H9 (cell line): ENCODE measurements around the gene PCDHAC1. TPM values are rescaled to one million over a fixed set of nuclear protein-coding genes. Genes with fewer than 3 reads are reported as not detected.
A peak's percentile ranks its signal among the peaks of the same experiment; 100 is the strongest.

Experiments used
- DNase-seq: peaks from one replicate; pipeline ENCODE4 v3.0.0-alpha.2; 2017
- H2AFZ ChIP-seq: one replicate; pipeline ENCODE4 v1.6.1; 2013; ENCODE audit warnings: mild to moderate bottlenecking, low read length, control low read depth, moderate library complexity
- H2AK5ac ChIP-seq: 2 replicates; pipeline ENCODE4 v1.6.1; 2013; ENCODE audit warnings: low read length, control low read depth, mixed read lengths; ENCODE audit not compliant: insufficient read length
- H2BK120ac ChIP-seq: one replicate; pipeline ENCODE4 v1.6.1; 2013; ENCODE audit warnings: low read depth, mild to moderate bottlenecking, low read length, control low read depth, inconsistent platforms; ENCODE audit not compliant: poor library complexity, severe bottlenecking
- H2BK12ac ChIP-seq: 2 replicates; pipeline ENCODE4 v1.6.1; 2013; ENCODE audit warnings: low read length, control low read depth, mixed read lengths, low read depth; ENCODE audit not compliant: insufficient read length
- H2BK15ac ChIP-seq: 2 replicates; pipeline ENCODE4 v1.6.1; 2013; ENCODE audit warnings: low read depth, low read length, control low read depth
- H2BK20ac ChIP-seq: one replicate; pipeline ENCODE4 v1.6.1; 2013; ENCODE audit warnings: low read depth, mild to moderate bottlenecking, low read length, control low read depth, inconsistent platforms; ENCODE audit not compliant: poor library complexity, severe bottlenecking
- H2BK5ac ChIP-seq: 2 replicates; pipeline ENCODE4 v1.6.1; 2013; ENCODE audit warnings: low read length, control low read depth, mixed read lengths; ENCODE audit not compliant: insufficient read length
- H3K14ac ChIP-seq: 2 replicates; pipeline ENCODE4 v1.6.1; 2013; ENCODE audit warnings: low read length, control low read depth; ENCODE audit not compliant: insufficient read depth
- H3K18ac ChIP-seq: 2 replicates; pipeline ENCODE4 v1.6.1; 2013; ENCODE audit warnings: low read depth, mild to moderate bottlenecking, mixed read lengths, low read length, control low read depth; ENCODE audit not compliant: insufficient read length
- H3K23ac ChIP-seq: 2 replicates; pipeline ENCODE4 v1.6.1; 2013; ENCODE audit warnings: low read length, control low read depth, mixed read lengths, low read depth; ENCODE audit not compliant: insufficient read length
- H3K23me2 ChIP-seq: 2 replicates; pipeline ENCODE4 v1.6.1; 2013; ENCODE audit warnings: low read depth, mild to moderate bottlenecking, mixed read lengths, low read length, control low read depth; ENCODE audit not compliant: insufficient read length, poor library complexity, severe bottlenecking
- H3K27ac ChIP-seq: 2 replicates; pipeline ENCODE4 v1.5.1; 2013; ENCODE audit warnings: low read length, control low read depth, mixed read lengths, low read depth; ENCODE audit not compliant: insufficient read length
- H3K27me3 ChIP-seq: 2 replicates; pipeline ENCODE4 v1.6.1; 2013; ENCODE audit warnings: low read length, control low read depth, inconsistent platforms; ENCODE audit not compliant: insufficient read depth
- H3K4ac ChIP-seq: 2 replicates; pipeline ENCODE4 v1.6.1; 2013; ENCODE audit warnings: low read depth, mild to moderate bottlenecking, control low read depth, inconsistent platforms, low read length, moderate library complexity
- H3K4me1 ChIP-seq: 2 replicates; pipeline ENCODE4 v1.6.1; 2013; ENCODE audit warnings: low read length, control low read depth, inconsistent platforms; ENCODE audit not compliant: insufficient read depth
- H3K4me2 ChIP-seq: 2 replicates; pipeline ENCODE4 v1.6.1; 2013; ENCODE audit warnings: low read length, control low read depth, mixed read lengths; ENCODE audit not compliant: insufficient read length, insufficient read depth
- H3K56ac ChIP-seq: 2 replicates; pipeline ENCODE4 v1.6.1; 2013; ENCODE audit warnings: low read depth, mild to moderate bottlenecking, mixed read lengths, low read length, control low read depth; ENCODE audit not compliant: insufficient read length
- H3K79me1 ChIP-seq: 2 replicates; pipeline ENCODE4 v1.6.1; 2013; ENCODE audit warnings: low read depth, mild to moderate bottlenecking, moderate library complexity, low read length, control low read depth, inconsistent platforms; ENCODE audit not compliant: insufficient read depth, poor library complexity, severe bottlenecking
- H3K79me2 ChIP-seq: 2 replicates; pipeline ENCODE4 v1.6.1; 2013; ENCODE audit warnings: low read length, control low read depth, inconsistent platforms; ENCODE audit not compliant: insufficient read depth
- H3K9ac ChIP-seq: 2 replicates; pipeline ENCODE4 v1.6.1; 2013; ENCODE audit warnings: low read length, control low read depth, mixed read lengths; ENCODE audit not compliant: insufficient read length; ENCODE audit errors: extremely low read depth
- H3K9me3 ChIP-seq: one replicate; pipeline ENCODE4 v1.6.1; 2013; ENCODE audit warnings: low read depth, low read length, inconsistent platforms; ENCODE audit not compliant: control insufficient read depth
- H3T11ph ChIP-seq: one replicate; pipeline ENCODE4 v1.6.1; 2013; ENCODE audit warnings: mild to moderate bottlenecking, low read length, control low read depth, inconsistent platforms
- H4K20me1 ChIP-seq: one replicate; pipeline ENCODE4 v1.6.1; 2013; ENCODE audit not compliant: control insufficient read depth, insufficient read length, insufficient read depth
- H4K5ac ChIP-seq: 2 replicates; pipeline ENCODE4 v1.6.1; 2013; ENCODE audit warnings: low read depth, mild to moderate bottlenecking, mixed read lengths, low read length, control low read depth; ENCODE audit not compliant: insufficient read length
- H4K8ac ChIP-seq: replicated peaks from 2 replicates; pipeline ENCODE4 v1.6.1; 2013; ENCODE audit warnings: low read length, control low read depth, mixed read lengths, low read depth; ENCODE audit not compliant: insufficient read length
- H4K91ac ChIP-seq: 2 replicates; pipeline ENCODE4 v1.6.1; 2013; ENCODE audit warnings: low read depth, mild to moderate bottlenecking, moderate library complexity, mixed read lengths, low read length, control low read depth; ENCODE audit not compliant: insufficient read length
- H3K27ac Mint-ChIP-seq, 3 experiments: 2 replicates in 2 of 3; 3 replicates in 1 of 3; pipeline ENCODE4 v1.8.0; 2020 to 2021; ENCODE audit warnings: mixed read lengths in 3 of 3, mild to moderate bottlenecking in 1 of 3, moderate library complexity in 1 of 3
- H3K27me3 Mint-ChIP-seq: 2 replicates; pipeline ENCODE4 v1.8.0; 2021; ENCODE audit warnings: low read depth, mild to moderate bottlenecking, moderate library complexity, mixed read lengths
- H3K36me3 Mint-ChIP-seq, 3 experiments: 2 replicates in 2 of 3; 3 replicates in 1 of 3; pipeline ENCODE4 v1.8.0; 2020 to 2021; ENCODE audit warnings: low read depth in 3 of 3, mixed read lengths in 3 of 3; ENCODE audit not compliant: insufficient read depth in 1 of 3
- H3K4me1 Mint-ChIP-seq, 2 experiments: 2 replicates each; pipeline ENCODE4 v1.8.0; 2020; ENCODE audit warnings: mixed read lengths in 2 of 2
- H3K4me3 Mint-ChIP-seq, 2 experiments: 2 replicates in 1 of 2; 3 replicates in 1 of 2; pipeline ENCODE4 v1.8.0; 2020 to 2021; ENCODE audit warnings: mild to moderate bottlenecking in 2 of 2, mixed read lengths in 2 of 2, moderate library complexity in 1 of 2
- H3K9me3 Mint-ChIP-seq, 2 experiments: 2 replicates in 1 of 2; 3 replicates in 1 of 2; pipeline ENCODE4 v1.8.0; 2020; ENCODE audit warnings: mild to moderate bottlenecking in 2 of 2, mixed read lengths in 2 of 2, moderate library complexity in 1 of 2
- CTCF ChIP-seq: fragments of 200-600 bp; sonication (generic); conservative IDR thresholded peaks from 3 replicates; pipeline ENCODE4 v1.8.0; 2021; ENCODE audit warnings: antibody characterized with exemption, mild to moderate bottlenecking
- WGBS: extraction: QIAGEN DNeasy Blood & Tissue Kit; methylation state at CpG from one replicate; pipeline ENCODE4 v1.1.7; 2013; ENCODE audit warnings: missing lambda C conversion rate, low lambda C conversion rate, mixed read lengths; ENCODE audit not compliant: insufficient read length; ENCODE audit errors: extremely low coverage; 5-methylcytosine and 5-hydroxymethylcytosine counted together
- total RNA-seq: library from RNA; stranded (reverse); gene quantifications from 2 replicates; pipeline ENCODE4 v1.2.1, GENCODE V29; 2021

PCDHAC1 gene
- total RNA-seq, 1 experiment from 2014 or later, result 8.7 TPM

DNA sequence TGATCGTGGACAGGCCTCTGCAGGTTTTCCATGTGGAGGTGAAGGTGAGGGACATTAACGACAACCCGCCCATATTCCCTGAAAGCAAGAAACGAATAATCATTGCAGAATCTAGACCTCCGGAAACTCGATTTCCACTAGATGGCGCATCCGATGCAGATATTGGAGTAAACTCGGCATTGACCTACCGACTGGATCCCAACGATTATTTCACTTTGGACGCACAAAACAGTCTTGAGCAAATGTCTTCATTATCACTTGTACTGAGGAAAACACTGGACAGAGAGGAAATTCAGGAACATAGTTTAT, 43.6 kb upstream of the PCDHAC1 start:
- no peaks in the 10 kb centered on the region for H4K20me1 ChIP-seq
- no peak overlapping the region for H2BK15ac ChIP-seq
- H3K9ac ChIP-seq, result no peak overlapping the region
- WGBS, result no CpG with 5 or more reads among the region's 12 CpGs
- no peak overlapping the region for H3K27ac ChIP-seq
- no peak overlapping the region for H3K18ac ChIP-seq
- H3K9me3 ChIP-seq, result no peaks in the 10 kb centered on the region
- no peak overlapping the region for H3K56ac ChIP-seq
- H2AFZ ChIP-seq, result no peak overlapping the region
- Mint-ChIP-seq H3K4me3 (peak overlapping the region in 1 of 2 experiments; percentile 33; a peak in 2 of 5 replicates), H3K27me3 (no peaks in the 10 kb centered on the region), H3K9me3 (no peaks in the 10 kb centered on the region), H3K36me3 (peaks cover 4 to 8% (median 4%) of the 10 kb centered on the region in 3 experiments), H3K4me1 (no peaks in the 10 kb centered on the region; a peak in 1 of 4 replicates), H3K27ac (no peak overlapping the region)
- no peak overlapping the region for H2BK5ac ChIP-seq
- peaks cover 2% of the 10 kb centered on the region; the same call in 1 of the 2 replicates for H3K79me2 ChIP-seq
- H3K23me2 ChIP-seq, result peaks cover 2% of the 10 kb centered on the region
- H2AK5ac ChIP-seq, result no peak overlapping the region
- H3K79me1 ChIP-seq, result no peaks in the 10 kb centered on the region
- DNase-seq, result peak; percentile 59
- no peaks in the 10 kb centered on the region for H3K4me1 ChIP-seq
- H3K23ac ChIP-seq, result no peak overlapping the region
- no peak overlapping the region for H3K4me2 ChIP-seq
- no peak overlapping the region for H2BK12ac ChIP-seq
- no peak overlapping the region for H3K4ac ChIP-seq
- H3T11ph ChIP-seq, result no peak overlapping the region
- no peak overlapping the region for H2BK120ac ChIP-seq
- no peak overlapping the region for H4K91ac ChIP-seq
- H3K14ac ChIP-seq, result no peak overlapping the region
- no peak overlapping the region for H2BK20ac ChIP-seq
- no peak overlapping the region for H4K5ac ChIP-seq
- TF ChIP-seq CTCF, result peak; percentile 75
- H4K8ac ChIP-seq, result no peak overlapping the region
- H3K27me3 ChIP-seq, result no peaks in the 10 kb centered on the region
